CD14-positive monocyte (primary cell): ENCODE results near the gene HSD17B14. TPM values are rescaled to one million over a fixed set of nuclear protein-coding genes. Genes with fewer than 3 reads are reported as not detected.

ENCODE experiments used
- DNase-seq, 3 donors: peaks; one replicate each; pipeline ENCODE4 v3.0.0-alpha.2; 2011 to 2022
- H2AFZ ChIP-seq: 2 replicates; pipeline ENCODE4 v1.6.0; 2012; ENCODE audit warnings: mild to moderate bottlenecking, low read depth, low read length, inconsistent platforms; ENCODE audit not compliant: insufficient read depth, poor library complexity, severe bottlenecking
- H3K27ac ChIP-seq, 2 donors: 1 replicate in 1 of 2; 2 replicates in 1 of 2; pipeline ENCODE4 v1.5.1; 2012 to 2013; ENCODE audit warnings: low read length in 2 of 2, control low read depth in 1 of 2, inconsistent platforms in 1 of 2, low read depth in 1 of 2, mild to moderate bottlenecking in 1 of 2
- H3K27me3 ChIP-seq, 2 donors: one replicate each; pipeline versions ENCODE4 v1.6.0 to v1.6.1; 2011 to 2013; ENCODE audit warnings: low read length in 2 of 2; ENCODE audit not compliant: control insufficient read depth in 2 of 2, insufficient read depth in 2 of 2
- H3K36me3 ChIP-seq, 2 donors: replicated peaks in 1 of 2; 1 replicate in 1 of 2; 2 replicates in 1 of 2; pipeline versions ENCODE4 v1.5.1 to v1.6.1; 2012 to 2013; ENCODE audit warnings: low read length in 2 of 2, control low read depth in 1 of 2, inconsistent platforms in 1 of 2, mild to moderate bottlenecking in 1 of 2; ENCODE audit not compliant: insufficient read depth in 2 of 2, control insufficient read depth in 1 of 2
- H3K4me1 ChIP-seq, 2 donors: 1 replicate in 1 of 2; 2 replicates in 1 of 2; pipeline versions ENCODE4 v1.5.1 to v1.6.1; 2012 to 2013; ENCODE audit warnings: low read length in 2 of 2, control low read depth in 1 of 2, inconsistent platforms in 1 of 2, mild to moderate bottlenecking in 1 of 2, moderate library complexity in 1 of 2; ENCODE audit not compliant: insufficient read depth in 2 of 2, control insufficient read depth in 1 of 2
- H3K4me2 ChIP-seq: replicated peaks from 2 replicates; pipeline ENCODE3; 2012; ENCODE audit warnings: low read length, moderate library complexity, mild to moderate bottlenecking; ENCODE audit not compliant: poor library complexity, severe bottlenecking; ENCODE audit errors: extremely low read depth
- H3K4me3 ChIP-seq, 3 experiments: fragments of 200-600 bp in 1 of 3; sonication (generic) in 1 of 3; replicated peaks in 1 of 3; 1 replicate in 2 of 3; 2 replicates in 1 of 3; pipeline ENCODE4 v1.5.1; 2011 to 2013; ENCODE audit warnings: low read length in 3 of 3, mild to moderate bottlenecking in 3 of 3, control low read depth in 2 of 3, low read depth in 2 of 3, inconsistent platforms in 1 of 3, moderate library complexity in 1 of 3
- H3K79me2 ChIP-seq: 2 replicates; pipeline ENCODE4 v1.6.0; 2012; ENCODE audit warnings: mild to moderate bottlenecking, control low read depth, inconsistent platforms, low read length, moderate library complexity; ENCODE audit not compliant: insufficient read depth
- H3K9ac ChIP-seq: 2 replicates; pipeline ENCODE4 v1.6.0; 2017; ENCODE audit warnings: low read length, mild to moderate bottlenecking; ENCODE audit not compliant: insufficient read depth, poor library complexity, severe bottlenecking
- H3K9me3 ChIP-seq, 2 donors: replicated peaks in 1 of 2; 1 replicate in 1 of 2; 2 replicates in 1 of 2; pipeline versions ENCODE4 v1.5.1 to v1.6.1; 2012 to 2013; ENCODE audit warnings: low read length in 2 of 2, control low read depth in 1 of 2; ENCODE audit not compliant: control insufficient read depth in 1 of 2, insufficient read depth in 1 of 2
- H4K20me1 ChIP-seq: 2 replicates; pipeline ENCODE4 v1.6.0; 2012; ENCODE audit warnings: mild to moderate bottlenecking, low read length, control low read depth, moderate library complexity; ENCODE audit not compliant: insufficient read depth
- H3K27ac Mint-ChIP-seq, 7 donors: one replicate each; pipeline ENCODE4 v1.8.0; 2020; ENCODE audit warnings: mild to moderate bottlenecking in 7 of 7, mixed read lengths in 7 of 7, moderate library complexity in 6 of 7, inconsistent platforms in 2 of 7
- H3K27me3 Mint-ChIP-seq, 3 donors: one replicate each; pipeline ENCODE4 v1.8.0; 2021 to 2022; ENCODE audit warnings: low read depth in 3 of 3, mild to moderate bottlenecking in 3 of 3, mixed read lengths in 3 of 3, moderate library complexity in 3 of 3, inconsistent platforms in 1 of 3
- H3K36me3 Mint-ChIP-seq, 2 donors: one replicate each; pipeline ENCODE4 v1.8.0; 2020; ENCODE audit warnings: mixed read lengths in 2 of 2, inconsistent platforms in 1 of 2, mild to moderate bottlenecking in 1 of 2
- H3K4me1 Mint-ChIP-seq: one replicate; pipeline ENCODE4 v1.8.0; 2020; ENCODE audit warnings: mild to moderate bottlenecking, mixed read lengths
- H3K4me3 Mint-ChIP-seq, 2 donors: one replicate each; pipeline ENCODE4 v1.8.0; 2020; ENCODE audit warnings: mild to moderate bottlenecking in 2 of 2, mixed read lengths in 2 of 2, moderate library complexity in 1 of 2
- H3K9me3 Mint-ChIP-seq, 7 donors: one replicate each; pipeline ENCODE4 v1.8.0; 2020 to 2022; ENCODE audit warnings: mixed read lengths in 7 of 7, mild to moderate bottlenecking in 6 of 7, moderate library complexity in 6 of 7, inconsistent platforms in 2 of 7
- whole genome bisulfite sequencing: methylation state at CpG from one replicate; pipeline ENCODE4 v1.1.5; 2013; ENCODE audit warnings: missing lambda C conversion rate; ENCODE audit not compliant: insufficient coverage; 5-methylcytosine and 5-hydroxymethylcytosine counted together
- intact Hi-C, 2 donors: fragments of 100-400 bp; cut with micrococcal nuclease; formaldehyde crosslinking; loops; one replicate each; pipeline versions ENCODE4 v1.15.0 to v1.15.1; 2023
- polyA plus RNA-seq, 3 donors: library from polyadenylated mRNA; depleted of rRNA in 1 of 3; unstranded in 2 of 3; stranded (reverse) in 1 of 3; fragments of 300-500 nt in 2 of 3; fragments of >200 nt in 1 of 3; fragmentation: Illumina TruSeq in 2 of 3; gene quantifications; 1 replicate in 2 of 3; 2 replicates in 1 of 3; pipeline ENCODE4 v1.2.3, GENCODE V29; 2012 to 2021
- TF ChIP-seq, protein P1 (sequence below): fragments of 200-600 bp; IDR thresholded peaks from one replicate; pipeline ENCODE4 v1.8.0; 2022; ENCODE audit warnings: antibody characterized with exemption, mild to moderate bottlenecking

HSD17B14 gene
- polyA plus RNA-seq, 3 donors: not detected

DNA sequence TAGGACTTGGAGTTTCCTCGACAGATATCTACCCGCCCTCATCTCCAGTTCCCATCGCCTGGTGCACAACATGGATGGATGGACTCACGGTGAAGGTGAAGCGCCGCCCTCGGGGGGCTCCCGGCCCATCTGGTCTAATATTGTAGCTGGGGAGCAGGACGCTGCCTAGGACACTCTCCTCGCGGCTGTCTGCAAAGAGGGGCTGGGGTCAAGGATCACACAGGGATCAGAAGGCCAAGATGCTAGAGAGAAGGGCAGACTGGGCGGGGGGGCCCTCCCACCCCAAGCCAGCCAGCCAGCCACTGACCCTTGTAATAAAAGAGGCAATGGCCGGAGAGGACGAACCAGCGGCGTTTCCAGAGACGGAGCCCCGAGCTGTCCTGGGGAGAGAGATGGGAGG lies 25.0 kb upstream of the HSD17B14 start:
- Histone ChIP-seq H2AFZ (no peak overlapping the region), H3K9ac (no peak overlapping the region), H3K4me3 (no peak overlapping the region), H4K20me1 (no peaks in the 10 kb centered on the region), H3K36me3 (no peaks in the 10 kb centered on the region), H3K9me3 (no peaks in the 10 kb centered on the region), H3K27ac (no peak overlapping the region), H3K4me1 (peaks cover 0 to 12% of the 10 kb centered on the region in 2 donors), H3K4me2 (no peak overlapping the region), H3K79me2 (no peaks in the 10 kb centered on the region), H3K27me3 (no peaks in the 10 kb centered on the region)
- no peaks in the 10 kb centered on the region for H3K36me3 Mint-ChIP-seq
- H3K4me1 Mint-ChIP-seq: peaks cover 9% of the 10 kb centered on the region
- DNase-seq: no peak
- no peak overlapping the region for H3K4me3 Mint-ChIP-seq
- intact Hi-C loops: no loop called here
- TF ChIP-seq, protein P1, sequence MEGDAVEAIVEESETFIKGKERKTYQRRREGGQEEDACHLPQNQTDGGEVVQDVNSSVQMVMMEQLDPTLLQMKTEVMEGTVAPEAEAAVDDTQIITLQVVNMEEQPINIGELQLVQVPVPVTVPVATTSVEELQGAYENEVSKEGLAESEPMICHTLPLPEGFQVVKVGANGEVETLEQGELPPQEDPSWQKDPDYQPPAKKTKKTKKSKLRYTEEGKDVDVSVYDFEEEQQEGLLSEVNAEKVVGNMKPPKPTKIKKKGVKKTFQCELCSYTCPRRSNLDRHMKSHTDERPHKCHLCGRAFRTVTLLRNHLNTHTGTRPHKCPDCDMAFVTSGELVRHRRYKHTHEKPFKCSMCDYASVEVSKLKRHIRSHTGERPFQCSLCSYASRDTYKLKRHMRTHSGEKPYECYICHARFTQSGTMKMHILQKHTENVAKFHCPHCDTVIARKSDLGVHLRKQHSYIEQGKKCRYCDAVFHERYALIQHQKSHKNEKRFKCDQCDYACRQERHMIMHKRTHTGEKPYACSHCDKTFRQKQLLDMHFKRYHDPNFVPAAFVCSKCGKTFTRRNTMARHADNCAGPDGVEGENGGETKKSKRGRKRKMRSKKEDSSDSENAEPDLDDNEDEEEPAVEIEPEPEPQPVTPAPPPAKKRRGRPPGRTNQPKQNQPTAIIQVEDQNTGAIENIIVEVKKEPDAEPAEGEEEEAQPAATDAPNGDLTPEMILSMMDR: no peak
- H3K9me3 Mint-ChIP-seq: peaks cover 0 to 3% (median 0%) of the 10 kb centered on the region in 7 donors
- peak overlapping the region in 3 of 7 donors; percentile 7 to 37 (median 25) for H3K27ac Mint-ChIP-seq
- WGBS: 94% methylated on average over 18 of the region's 18 CpGs
- H3K27me3 Mint-ChIP-seq: peaks cover 6 to 12% (median 8%) of the 10 kb centered on the region in 3 donors

- H3K9me3 Mint-ChIP-seq: peaks cover 0 to 3% (median 0%) of the 10 kb centered on the region in 7 donors
- Histone ChIP-seq H3K27ac (no peak overlapping the region), H3K36me3 (no peaks in the 10 kb centered on the region), H3K27me3 (no peaks in the 10 kb centered on the region), H3K79me2 (no peaks in the 10 kb centered on the region), H4K20me1 (no peaks in the 10 kb centered on the region), H2AFZ (peak overlapping the region; percentile 78), H3K9me3 (no peaks in the 10 kb centered on the region), H3K9ac (peak overlapping the region; percentile 8), H3K4me3 (peak overlapping the region in 2 of 3 experiments; percentile 34 to 64), H3K4me1 (peaks cover 0 to 12% of the 10 kb centered on the region in 2 donors), H3K4me2 (peak overlapping the region; percentile 76)
- DNase-seq: peak; percentile 55 to 74 (median 63)
- intact Hi-C loops: no loop called here
- peak overlapping the region; percentile 35 to 80 for H3K4me3 Mint-ChIP-seq
- WGBS: 75% methylated on average over 27 of the region's 30 CpGs
- H3K4me1 Mint-ChIP-seq: peaks cover 9% of the 10 kb centered on the region
- peak overlapping the region in 5 of 7 donors; percentile 5 to 33 (median 22) for H3K27ac Mint-ChIP-seq
- TF ChIP-seq, protein P1: no peak
- no peaks in the 10 kb centered on the region for H3K36me3 Mint-ChIP-seq
- H3K27me3 Mint-ChIP-seq: peaks cover 4 to 5% (median 4%) of the 10 kb centered on the region in 3 donors
Observed at GRCh38 chr19:48859711-48860572, 23.7 kb upstream of the HSD17B14 start.
